ENCODE results near the gene CYP26A1.
"Not testable (repeated sequence)": the region's sequence is repeated elsewhere in the genome, so short reads cannot be mapped to it uniquely, and the experiment has no call there.

Gene CYP26A1

GRCh38 chr10:93099670-93100069 lies 26.0 kb downstream of the CYP26A1 start:
- no peak for TF ChIP-seq CTCF (IDR thresholded peaks at IDR 0.05; ENCODE audit: insufficient read depth, low read depth, low read length, missing control alignments)
- no peak overlapping the region for H3K4me3 ChIP-seq (ENCODE audit: low read length)
- DNase-seq (ENCODE audit: low read depth): no peak

GRCh38 chr10:93101148-93101547 lies 27.5 kb downstream of the CYP26A1 start:
- not testable (repeated sequence) for DNase-seq (ENCODE audit: low read depth); H3K4me3 ChIP-seq (ENCODE audit: low read length)

- no peak for DNase-seq (ENCODE audit: low read depth)
- TF ChIP-seq CTCF (IDR thresholded peaks at IDR 0.05; ENCODE audit: insufficient read depth, low read depth, low read length, missing control alignments): no peak
- no peak overlapping the region for H3K4me3 ChIP-seq (ENCODE audit: low read length)
Observed at GRCh38 chr10:93103953-93104352, 30.3 kb downstream of the CYP26A1 start.

GRCh38 chr10:93106631-93107072 lies 33.0 kb downstream of the CYP26A1 start:
- H3K4me3 ChIP-seq (ENCODE audit: low read length): no peak overlapping the region
- no peak for TF ChIP-seq CTCF (IDR thresholded peaks at IDR 0.05; ENCODE audit: insufficient read depth, low read depth, low read length, missing control alignments)
- no peak for DNase-seq (ENCODE audit: low read depth)

- no peak for DNase-seq (ENCODE audit: low read depth)
- TF ChIP-seq CTCF (IDR thresholded peaks at IDR 0.05; ENCODE audit: insufficient read depth, low read depth, low read length, missing control alignments): no peak
- H3K4me3 ChIP-seq (ENCODE audit: low read length): no peak overlapping the region
Observed at GRCh38 chr10:93110472-93111146, 36.9 kb downstream of the CYP26A1 start.

GRCh38 chr10:93113042-93113441 lies 39.3 kb downstream of the CYP26A1 start:
- DNase-seq (ENCODE audit: low read depth): no peak
- TF ChIP-seq CTCF (IDR thresholded peaks at IDR 0.05; ENCODE audit: insufficient read depth, low read depth, low read length, missing control alignments): no peak
- H3K4me3 ChIP-seq (ENCODE audit: low read length): no peak overlapping the region

GRCh38 chr10:93115661-93116383 lies 42.1 kb downstream of the CYP26A1 start:
- DNase-seq (ENCODE audit: low read depth): peak; percentile 63
- H3K4me3 ChIP-seq (ENCODE audit: low read length): no peak overlapping the region
- TF ChIP-seq CTCF (IDR thresholded peaks at IDR 0.05; ENCODE audit: insufficient read depth, low read depth, low read length, missing control alignments): peak; percentile 65
